Activated CD8-positive, alpha-beta memory T cell treated with anti-CD3 and anti-CD28 coated beads, Interleukin-2, amount 50 U/mL, for 1 hour (primary cell): ENCODE results near the gene SYT1.
"Not testable (repeated sequence)": the region's sequence is repeated elsewhere in the genome, so short reads cannot be mapped to it uniquely, and the experiment has no call there.

ENCODE experiments used
- DNase-seq: peaks from one replicate; pipeline ENCODE4 v3.0.0-alpha.2; 2020; ENCODE audit errors: extremely low read depth

Gene SYT1

GRCh38 chr12:78864403-78864869 is at the start of gene SYT1:
Gene SYT1 (plus strand): TSS chr12:78864774.
- DNase-seq, result no peak

DNA sequence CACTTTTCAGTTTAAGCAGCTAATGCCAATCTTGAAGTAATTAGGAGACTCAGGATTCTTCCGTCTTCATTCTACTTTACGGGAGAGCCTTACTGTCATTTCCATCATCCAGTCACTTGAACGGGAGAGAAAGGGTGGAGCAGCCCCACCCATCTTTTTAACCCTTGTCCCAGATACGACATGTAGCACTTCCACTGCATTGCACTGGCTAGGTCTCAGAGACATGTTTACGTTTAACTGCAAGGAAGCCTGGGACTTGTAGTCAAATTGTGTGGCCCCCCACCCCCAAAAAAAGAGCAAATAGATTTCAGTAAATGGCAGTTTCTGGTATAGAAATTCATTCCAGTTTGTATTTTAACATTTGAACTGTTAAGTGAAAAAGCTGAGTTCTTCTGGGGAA is 46.1 kb upstream of the SYT1 start:
- DNase-seq, result no peak

DNA sequence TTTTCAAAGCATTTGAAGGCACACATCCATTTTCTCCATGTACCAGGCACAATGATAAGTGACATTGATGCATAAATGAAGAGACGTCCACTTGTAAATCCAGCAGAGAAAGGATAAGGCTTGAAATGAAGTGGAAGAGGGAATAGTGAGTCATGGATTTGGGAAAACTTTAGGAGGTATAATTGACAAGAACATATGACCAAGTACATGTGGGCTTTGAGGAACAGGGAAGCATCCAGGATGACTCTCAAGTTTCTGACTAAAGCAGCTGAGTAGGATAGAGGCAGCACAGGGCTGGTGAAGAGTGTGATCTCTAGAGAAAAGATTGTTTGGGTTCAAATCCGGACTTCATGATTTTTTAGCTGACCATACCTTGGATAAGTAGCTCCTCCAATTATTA is 43.6 kb upstream of the SYT1 start:
- DNase-seq, result no peak

DNA sequence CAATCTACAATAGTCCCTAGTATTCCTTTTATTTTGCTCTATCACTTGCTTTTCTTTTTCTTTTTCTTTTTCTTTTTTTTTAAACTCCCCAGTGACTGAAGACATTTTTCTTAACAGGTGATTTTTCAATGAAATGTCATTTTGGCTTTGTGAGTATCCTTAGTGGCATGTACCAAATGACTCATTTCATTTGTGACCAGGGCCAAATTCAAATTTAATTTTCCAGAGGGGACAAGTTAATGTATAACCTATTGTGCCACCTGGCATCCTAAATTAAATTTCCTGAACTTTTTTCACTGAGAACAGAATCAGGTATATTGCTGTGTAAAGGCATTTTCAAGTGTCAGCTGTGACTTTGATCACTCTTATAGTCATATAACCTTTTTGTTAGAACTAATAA is 39.7 kb upstream of the SYT1 start:
- no peak for DNase-seq

- DNase-seq, result no peak
Observed at GRCh38 chr12:78829690-78830089, 34.9 kb upstream of the SYT1 start.

DNA sequence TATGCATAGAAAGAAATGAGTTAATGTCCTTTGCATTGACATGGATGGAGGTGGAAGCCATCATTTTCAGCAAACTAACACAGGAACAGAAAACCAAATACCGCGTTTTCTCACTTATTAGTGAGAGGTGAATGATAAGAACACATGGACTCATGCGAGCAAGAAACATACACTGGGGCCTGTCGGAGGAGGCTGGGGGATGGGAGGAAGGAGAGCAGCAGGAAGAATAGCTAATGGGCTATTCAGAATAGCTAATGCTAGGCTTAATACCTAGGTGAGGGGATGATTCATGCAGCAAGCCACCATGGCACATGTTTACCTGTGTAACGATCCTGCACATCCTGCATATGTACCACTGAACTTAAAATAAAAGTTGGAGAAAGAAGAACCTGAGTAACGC is 29.1 kb upstream of the SYT1 start:
- no peak for DNase-seq

GRCh38 chr12:78840518-78841019 is 24.0 kb upstream of the SYT1 start:
- DNase-seq, result not testable (repeated sequence)

DNA sequence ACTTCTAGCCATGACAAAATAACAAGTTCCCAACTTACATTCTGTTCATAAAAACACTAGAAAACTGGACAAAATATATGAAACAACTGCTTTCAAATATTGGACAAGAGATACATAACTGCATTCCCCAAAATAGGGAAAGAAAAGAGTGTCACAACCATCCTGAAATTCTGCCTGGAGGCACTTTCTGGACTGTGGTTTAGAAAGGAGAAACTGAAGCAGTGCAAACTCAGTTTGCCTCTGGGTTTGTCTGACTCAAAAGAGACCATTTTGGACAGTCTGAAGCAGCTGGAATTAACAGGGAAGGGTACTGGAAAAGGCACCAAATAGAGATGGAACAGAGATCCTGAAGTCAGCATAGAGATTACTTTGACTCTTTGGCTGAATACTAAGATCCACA is 11.3 kb upstream of the SYT1 start:
- no peak for DNase-seq

GRCh38 chr12:78863482-78864402 is 832 bp upstream of the SYT1 start:
- no peak for DNase-seq

- DNase-seq, result no peak
Observed at GRCh38 chr12:78864870-78865463, 393 bp downstream of the SYT1 start.

DNA sequence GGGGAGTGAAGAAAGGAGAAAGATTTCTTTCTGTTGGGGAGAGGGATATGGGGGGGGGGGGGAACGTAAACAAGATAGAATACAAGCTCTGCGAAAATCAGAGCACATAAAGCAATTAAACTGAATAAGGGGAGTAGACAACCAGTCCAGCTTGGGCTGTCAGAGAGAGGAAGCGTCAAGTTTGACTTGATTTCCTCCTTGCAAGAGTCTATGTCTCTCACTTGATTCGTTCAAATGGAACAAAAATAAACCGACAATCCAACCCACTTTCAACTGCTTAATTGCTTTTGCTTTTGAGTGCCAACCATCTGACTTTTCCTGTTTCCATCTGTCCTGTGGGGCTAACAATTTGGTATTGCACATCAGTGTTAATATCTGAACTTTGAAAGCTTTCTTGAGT is 942 bp downstream of the SYT1 start:
- DNase-seq, result no peak

GRCh38 chr12:78866518-78866917 is 1.9 kb downstream of the SYT1 start:
- no peak for DNase-seq

DNA sequence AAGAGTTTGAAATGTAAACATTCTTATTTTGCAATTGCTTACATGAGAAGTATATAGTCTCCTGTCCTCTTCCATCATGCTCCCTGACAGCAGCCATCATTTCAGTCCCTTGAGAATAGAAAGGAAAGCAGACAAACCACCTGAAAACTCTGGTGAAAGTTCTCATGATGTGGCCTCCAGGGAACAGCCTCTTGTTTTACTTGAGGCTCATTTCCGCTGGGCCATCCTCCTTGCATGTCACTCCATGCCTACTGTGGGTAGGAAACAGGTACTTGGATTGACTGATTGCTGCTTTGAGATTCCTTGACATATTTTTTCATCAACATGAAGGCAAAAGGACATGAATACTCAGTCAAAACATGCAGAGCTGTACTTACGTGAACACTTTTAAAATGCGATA is 6.0 kb downstream of the SYT1 start:
- no peak for DNase-seq

GRCh38 chr12:78871566-78871965 is 7.0 kb downstream of the SYT1 start:
- no peak for DNase-seq

GRCh38 chr12:78878459-78878858 is 13.9 kb downstream of the SYT1 start:
- no peak for DNase-seq

GRCh38 chr12:78878866-78879265 is 14.3 kb downstream of the SYT1 start:
- DNase-seq, result no peak

GRCh38 chr12:78880078-78880477 is 15.5 kb downstream of the SYT1 start:
- DNase-seq, result no peak

DNA sequence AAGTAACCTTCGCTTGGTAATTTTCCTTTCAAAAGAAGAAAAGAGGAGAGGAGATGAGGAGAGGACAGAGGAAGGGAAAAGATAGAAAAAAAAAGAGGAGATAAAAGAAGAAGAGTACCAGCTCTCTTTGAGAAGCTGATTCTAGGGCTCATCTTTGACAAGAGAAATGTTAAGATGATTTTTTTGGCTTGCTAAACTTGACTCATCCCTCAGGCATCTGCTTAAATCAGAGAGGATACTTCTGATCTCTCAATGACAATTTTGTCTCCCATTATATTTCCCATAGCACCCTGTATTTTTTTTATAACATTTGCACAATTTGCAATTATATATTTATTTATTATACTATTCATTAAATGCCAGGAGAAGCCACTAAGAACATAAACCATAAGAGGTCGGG is 17.1 kb downstream of the SYT1 start:
- DNase-seq, result no peak

DNA sequence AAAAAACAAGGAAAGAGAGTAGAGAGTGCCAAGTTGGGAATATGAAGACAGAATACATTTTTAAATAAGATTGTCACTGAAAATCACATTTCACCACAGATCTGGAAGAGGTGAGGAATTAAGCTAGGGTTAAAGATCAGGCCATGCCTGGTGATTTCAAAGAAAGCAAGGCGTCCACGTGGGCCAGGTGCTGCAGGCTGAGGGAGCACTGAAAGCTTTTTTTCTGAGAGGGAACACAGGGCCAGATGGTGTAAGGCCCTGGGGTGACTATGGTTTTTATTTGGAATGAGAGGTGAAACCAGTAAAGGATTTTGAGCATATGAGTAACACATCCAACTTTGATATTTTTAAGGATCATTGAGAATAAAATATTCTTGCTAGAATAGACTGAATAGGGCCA is 20.9 kb downstream of the SYT1 start:
- DNase-seq, result no peak

- no peak for DNase-seq
Observed at GRCh38 chr12:78886719-78887407, 22.3 kb downstream of the SYT1 start.

- no peak for DNase-seq
Observed at GRCh38 chr12:78887444-78887843, 22.9 kb downstream of the SYT1 start.

DNA sequence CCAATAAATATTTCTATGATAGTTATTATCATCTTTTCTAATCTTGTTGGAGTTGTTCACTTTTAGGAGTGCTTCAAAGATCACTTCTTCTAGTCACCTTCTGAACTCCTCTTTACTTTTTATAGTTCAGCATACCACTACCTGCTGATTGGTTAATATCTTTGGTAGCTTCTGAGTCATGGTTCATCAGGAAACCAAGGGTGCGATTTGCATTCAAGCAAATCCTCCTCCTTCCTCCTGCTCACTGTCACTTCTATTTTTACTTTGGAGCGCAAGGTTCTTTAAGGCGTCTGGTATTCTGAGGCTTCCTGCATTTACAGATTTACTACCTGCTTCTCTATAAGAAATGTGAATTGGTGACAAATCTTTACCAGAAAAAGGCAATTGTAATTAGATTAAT is 24.0 kb downstream of the SYT1 start:
- no peak for DNase-seq
